ENCODE results near the gene CENPC.
"Not testable (repeated sequence)": the region's sequence is repeated elsewhere in the genome, so short reads cannot be mapped to it uniquely, and the experiment has no call there.

The CENPC gene

GRCh38 chr4:67550857-67551256 lies 5.6 kb upstream of the CENPC start:
- DNase-seq, result no peak

GRCh38 chr4:67550451-67550850 lies 5.1 kb upstream of the CENPC start:
- DNase-seq, result no peak

GRCh38 chr4:67549123-67549522 lies 3.8 kb upstream of the CENPC start:
- DNase-seq, result peak; percentile 24 to 59 (median 37)

- DNase-seq, result no peak
Observed at GRCh38 chr4:67546971-67547370, 1.7 kb upstream of the CENPC start.

GRCh38 chr4:67546004-67546356 lies 677 bp upstream of the CENPC start:
- peak in 1 of 3 donors; percentile 11 for DNase-seq

GRCh38 chr4:67542076-67542475 lies 3.2 kb downstream of the CENPC start:
- no peak for DNase-seq

GRCh38 chr4:67539830-67540229 lies 5.5 kb downstream of the CENPC start:
- DNase-seq, result no peak

- no peak for DNase-seq
Observed at GRCh38 chr4:67535280-67535840, 9.9 kb downstream of the CENPC start.

- DNase-seq, result no peak
Observed at GRCh38 chr4:67533112-67533511, 12.2 kb downstream of the CENPC start.

- DNase-seq, result not testable (repeated sequence)
Observed at GRCh38 chr4:67532397-67532796, 12.9 kb downstream of the CENPC start.

GRCh38 chr4:67531379-67531962 lies 13.8 kb downstream of the CENPC start:
- no peak for DNase-seq

GRCh38 chr4:67524140-67524539 lies 21.2 kb downstream of the CENPC start:
- DNase-seq, result peak in 1 of 3 donors; percentile 19

- no peak for DNase-seq
Observed at GRCh38 chr4:67522851-67523671, 22.2 kb downstream of the CENPC start.

GRCh38 chr4:67522230-67522629 lies 23.1 kb downstream of the CENPC start:
- DNase-seq, result no peak

GRCh38 chr4:67521506-67521905 lies 23.8 kb downstream of the CENPC start:
- DNase-seq, result no peak

- DNase-seq, result no peak
Observed at GRCh38 chr4:67520141-67520540, 25.2 kb downstream of the CENPC start.

- no peak for DNase-seq
Observed at GRCh38 chr4:67512501-67512900, 32.8 kb downstream of the CENPC start.

GRCh38 chr4:67500373-67500772 lies 44.9 kb downstream of the CENPC start:
- no peak for DNase-seq

GRCh38 chr4:67499799-67500198 lies 45.5 kb downstream of the CENPC start:
- peak; percentile 21 to 39 (median 24) for DNase-seq

GRCh38 chr4:67483868-67484602 lies 61.3 kb downstream of the CENPC start:
- DNase-seq, result no peak

- no peak for DNase-seq
Observed at GRCh38 chr4:67480810-67481209, 64.5 kb downstream of the CENPC start.

GRCh38 chr4:67475155-67475554 lies 70.1 kb downstream of the CENPC start:
- no peak for DNase-seq

GRCh38 chr4:67470871-67471270 lies 74.4 kb downstream of the CENPC start:
- DNase-seq, result peak; percentile 47 to 54 (median 50)

GRCh38 chr4:67468830-67469229 lies 76.5 kb downstream of the CENPC start:
- DNase-seq, result no peak

Data from suppressor macrophage treated with lipopolysaccharide for 1 hour (primary cell).